Mucosa of descending colon (tissue), 3 donors: ENCODE results near the gene BOC. TPM values are rescaled to one million over a fixed set of nuclear protein-coding genes. Genes with fewer than 3 reads are reported as not detected.

ENCODE experiments used
- ATAC-seq: fragments of 200-7000 bp; cut with Tn5 transposase; one replicate; pipeline ENCODE4 v1.9.1; 2020; ENCODE audit warnings: mild to moderate bottlenecking, moderate library complexity
- DNase-seq, 3 donors: peaks; one replicate each; pipeline ENCODE4 v3.0.0-alpha.2; 2020
- H3K36me3 ChIP-seq: fragments of 200-600 bp; one replicate; pipeline ENCODE4 v1.8.0; 2021; ENCODE audit warnings: low read depth, mild to moderate bottlenecking
- H3K4me1 ChIP-seq: fragments of 200-600 bp; one replicate; pipeline ENCODE4 v1.8.0; 2021; ENCODE audit warnings: low read depth, mild to moderate bottlenecking
- H3K4me3 ChIP-seq: fragments of 200-600 bp; one replicate; pipeline ENCODE4 v1.8.0; 2021; ENCODE audit warnings: mild to moderate bottlenecking
- H3K9me3 ChIP-seq: fragments of 200-600 bp; one replicate; pipeline ENCODE4 v1.8.0; 2021; ENCODE audit warnings: mild to moderate bottlenecking
- CTCF ChIP-seq: fragments of 200-600 bp; IDR thresholded peaks from one replicate; pipeline ENCODE4 v1.8.0; 2022; ENCODE audit warnings: antibody characterized with exemption, mild to moderate bottlenecking
- intact Hi-C, 2 donors: fragments of 100-400 bp; cut with DNase I in 1 of 2; cut with micrococcal nuclease in 1 of 2; formaldehyde crosslinking; loops; one replicate each; pipeline versions ENCODE4 v1.11.0 to v1.11.1; 2022; cut with DNase I, micrococcal nuclease
- total RNA-seq, 3 donors: library from RNA; stranded (reverse); fragmentation: NEBNext Ultra II Directional in 2 of 3; extraction: Animal tissue kit (Norgen Biotek cat#: 25700) in 2 of 3; gene quantifications; one replicate each; pipeline versions ENCODE4 v1.2.1 to v1.2.4, GENCODE V29; 2021 to 2023
- donor health status: DM: no; HTN: no; CAD: no; lungs with moderate emphysema.
- donor health status: DM: no; HTN: no; CAD: no.
- donor health status: DM: no; HTN: yes; CAD: no.

Gene BOC
- total RNA-seq, 3 donors from 2014 or later, result 4.9 to 70.9 (median 12.1) TPM

- H3K4me1 ChIP-seq, result no peaks in the 10 kb centered on the region
- TF ChIP-seq CTCF, result no peak
- DNase-seq (no peak), ATAC-seq (no peak)
- H3K4me3 ChIP-seq, result no peak overlapping the region
- no peaks in the 10 kb centered on the region for H3K36me3 ChIP-seq
- no peaks in the 10 kb centered on the region for H3K9me3 ChIP-seq
- intact Hi-C loops, result no loop called here
Observed at GRCh38 chr3:113251817-113252216, 40.5 kb downstream of the BOC start.

- no peaks in the 10 kb centered on the region for H3K36me3 ChIP-seq
Observed at GRCh38 chr3:113252553-113252952, 41.2 kb downstream of the BOC start.

GRCh38 chr3:113253702-113254101 lies 42.3 kb downstream of the BOC start:
- no peaks in the 10 kb centered on the region for H3K36me3 ChIP-seq
- H3K9me3 ChIP-seq, result no peaks in the 10 kb centered on the region
- ATAC-seq (no peak), DNase-seq (no peak)
- no peaks in the 10 kb centered on the region for H3K4me1 ChIP-seq
- H3K4me3 ChIP-seq, result no peak overlapping the region
- TF ChIP-seq CTCF, result no peak
- intact Hi-C loops, result no loop called here

More at GRCh38 chr3:113252553-113252952, 41.2 kb downstream of the BOC start:
- Histone ChIP-seq H3K4me1 (no peaks in the 10 kb centered on the region), H3K9me3 (no peaks in the 10 kb centered on the region), H3K4me3 (no peak overlapping the region)
- TF ChIP-seq CTCF, result no peak
- ATAC-seq (no peak), DNase-seq (no peak)
- intact Hi-C loops, result no loop called here

- Histone ChIP-seq H3K4me3 (no peak overlapping the region), H3K36me3 (no peaks in the 10 kb centered on the region), H3K9me3 (no peaks in the 10 kb centered on the region), H3K4me1 (no peaks in the 10 kb centered on the region)
- ATAC-seq (no peak), DNase-seq (no peak)
- intact Hi-C loops, result no loop called here
- TF ChIP-seq CTCF, result no peak
Observed at GRCh38 chr3:113254171-113254947, 43.0 kb downstream of the BOC start.

- Histone ChIP-seq H3K4me3 (no peak overlapping the region), H3K9me3 (no peaks in the 10 kb centered on the region), H3K36me3 (no peaks in the 10 kb centered on the region), H3K4me1 (no peaks in the 10 kb centered on the region)
- TF ChIP-seq CTCF, result no peak
- DNase-seq (no peak), ATAC-seq (no peak)
- intact Hi-C loops, result no loop called here
Observed at GRCh38 chr3:113255100-113255853, 43.9 kb downstream of the BOC start.
